Measurements from ENCODE around the gene HSPA8.
A peak's percentile ranks its signal among the peaks of the same experiment; 100 is the strongest.
"Not testable (repeated sequence)": the region's sequence is repeated elsewhere in the genome, so short reads cannot be mapped to it uniquely, and the experiment has no call there.

HSPA8 gene

GRCh38 chr11:123072332-123072761, 10.4 kb upstream of the HSPA8 start:
- no peak for DNase-seq (ENCODE audit: low read depth in 2 of 2)

- no peak for DNase-seq (ENCODE audit: low read depth in 2 of 2)
Measured at GRCh38 chr11:123069908-123070821, 8.2 kb upstream of the HSPA8 start.

- peak; percentile 39 to 51 for DNase-seq (ENCODE audit: low read depth in 2 of 2)
Measured at GRCh38 chr11:123065621-123066020, 3.7 kb upstream of the HSPA8 start.

- no peak for DNase-seq (ENCODE audit: low read depth in 2 of 2)
Measured at GRCh38 chr11:123063826-123064657, 2.1 kb upstream of the HSPA8 start.

DNA sequence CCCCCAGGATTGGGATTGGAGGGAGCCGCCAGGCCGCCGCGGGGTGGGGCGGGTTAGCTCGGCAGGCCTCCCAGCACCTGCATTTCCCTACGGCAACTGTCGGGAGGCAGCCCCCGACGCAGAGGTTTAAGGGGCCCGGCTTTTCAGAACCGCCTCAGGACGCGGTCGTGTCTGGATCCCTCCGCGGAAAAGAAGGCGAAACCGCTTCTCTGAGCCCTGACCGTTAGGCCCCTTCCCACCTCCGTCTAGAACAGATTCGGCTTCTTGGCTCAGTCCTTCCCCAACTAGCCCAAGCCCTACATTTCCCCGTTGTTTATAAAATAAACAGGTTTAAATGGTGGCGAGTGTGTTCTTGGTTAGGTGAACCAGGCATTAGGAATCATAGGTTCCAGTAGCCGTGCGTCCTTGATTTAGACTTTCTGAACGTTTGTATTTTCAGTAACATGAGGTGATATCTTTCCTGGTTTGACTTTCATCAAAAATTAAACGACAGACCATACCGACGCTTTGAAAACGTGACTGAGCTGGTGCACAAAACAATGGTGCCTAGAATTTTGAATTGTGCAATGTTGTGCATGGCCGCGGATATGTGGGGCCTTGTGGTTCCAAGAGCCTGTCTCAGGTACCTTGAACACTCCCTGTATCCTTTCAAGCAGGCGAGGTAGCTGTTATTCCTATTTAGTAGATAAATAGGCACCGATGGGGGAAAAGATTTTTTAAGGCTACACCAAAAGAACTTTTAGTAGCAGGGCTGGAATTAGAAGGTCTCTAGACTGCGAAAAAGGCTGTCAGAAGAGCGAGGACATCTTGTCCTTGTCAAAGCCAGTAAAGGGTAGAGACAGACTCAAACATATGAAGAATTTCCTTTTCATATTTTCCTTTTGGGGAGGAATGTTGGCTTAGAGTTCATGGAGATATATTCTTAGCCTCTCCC, 1.2 kb upstream of the HSPA8 start:
- DNase-seq (ENCODE audit: low read depth in 2 of 2) = peak in 1 of 2 experiments; percentile 32

DNA sequence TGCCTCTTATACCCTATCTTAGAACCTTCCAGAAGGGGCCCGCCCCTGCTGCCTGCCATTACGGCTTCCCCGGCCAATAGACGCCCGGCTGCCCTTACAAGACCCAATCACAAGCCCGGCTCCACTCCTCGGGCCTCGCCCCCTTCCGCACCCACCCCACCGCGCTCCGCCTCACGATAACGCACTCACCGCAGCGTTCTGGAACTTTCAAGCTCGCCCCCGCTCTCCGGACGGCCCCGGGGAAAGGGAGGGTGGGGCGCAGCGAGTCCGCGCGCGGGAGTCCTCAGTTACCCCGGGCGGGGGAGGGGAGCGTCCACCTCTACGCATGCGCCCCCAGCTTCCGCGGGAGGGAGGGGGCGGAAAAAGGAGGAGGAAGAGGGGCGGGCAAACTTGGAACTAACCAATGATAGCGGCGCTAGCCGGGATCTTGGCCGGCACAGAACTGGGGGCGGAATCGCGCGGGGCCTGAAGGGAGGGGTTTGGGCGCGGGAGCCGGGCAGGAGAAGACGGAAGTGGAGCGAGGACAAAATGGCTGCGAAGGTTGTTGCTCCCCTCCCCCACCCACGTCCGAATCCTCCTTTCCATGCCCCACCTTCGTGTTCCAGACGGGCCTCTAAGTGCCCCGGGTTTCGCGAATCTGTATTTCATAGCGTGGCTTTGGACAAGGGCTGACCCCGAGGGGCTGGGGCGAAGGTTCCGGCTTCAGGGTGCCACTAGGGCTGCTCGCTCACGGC, 389 bp upstream of the HSPA8 start:
- DNase-seq (ENCODE audit: low read depth in 2 of 2) = peak; percentile 99

DNA sequence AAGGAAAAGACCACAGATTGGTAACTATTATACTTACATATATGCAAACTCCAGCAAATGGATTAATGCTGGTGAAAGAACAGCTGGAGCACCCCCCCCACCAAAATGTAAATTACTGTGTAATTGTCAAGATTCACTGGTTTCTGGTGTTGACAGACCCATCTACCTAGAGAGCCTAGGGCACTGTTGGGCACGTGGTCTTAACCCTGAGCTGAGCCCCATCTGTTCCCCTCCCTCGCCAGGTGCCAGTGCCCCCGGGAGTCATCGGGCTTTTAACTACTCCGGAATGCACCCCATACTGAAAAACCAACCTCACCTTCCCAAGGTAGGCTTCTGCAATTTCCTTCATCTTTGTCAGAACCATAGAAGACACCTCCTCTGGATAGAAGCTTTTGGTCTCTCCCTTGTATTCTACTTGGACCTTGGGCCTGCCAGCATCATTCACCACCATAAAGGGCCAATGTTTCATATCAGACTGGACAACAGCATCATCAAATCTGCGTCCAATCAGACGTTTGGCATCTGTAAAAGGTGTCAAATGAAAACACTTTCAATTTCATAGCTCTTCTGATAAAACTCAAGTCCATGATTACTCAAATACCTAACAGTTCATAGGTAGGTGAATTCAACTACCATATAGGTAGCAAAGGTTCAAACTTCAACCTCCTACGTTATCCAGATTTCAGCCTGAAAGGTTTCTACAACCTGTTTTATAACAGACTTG, 1.5 kb downstream of the HSPA8 start:
- no peak for DNase-seq (ENCODE audit: low read depth in 2 of 2)

- not testable (repeated sequence) for DNase-seq (ENCODE audit: low read depth in 2 of 2)
Measured at GRCh38 chr11:123059041-123059920, 2.7 kb downstream of the HSPA8 start.

DNA sequence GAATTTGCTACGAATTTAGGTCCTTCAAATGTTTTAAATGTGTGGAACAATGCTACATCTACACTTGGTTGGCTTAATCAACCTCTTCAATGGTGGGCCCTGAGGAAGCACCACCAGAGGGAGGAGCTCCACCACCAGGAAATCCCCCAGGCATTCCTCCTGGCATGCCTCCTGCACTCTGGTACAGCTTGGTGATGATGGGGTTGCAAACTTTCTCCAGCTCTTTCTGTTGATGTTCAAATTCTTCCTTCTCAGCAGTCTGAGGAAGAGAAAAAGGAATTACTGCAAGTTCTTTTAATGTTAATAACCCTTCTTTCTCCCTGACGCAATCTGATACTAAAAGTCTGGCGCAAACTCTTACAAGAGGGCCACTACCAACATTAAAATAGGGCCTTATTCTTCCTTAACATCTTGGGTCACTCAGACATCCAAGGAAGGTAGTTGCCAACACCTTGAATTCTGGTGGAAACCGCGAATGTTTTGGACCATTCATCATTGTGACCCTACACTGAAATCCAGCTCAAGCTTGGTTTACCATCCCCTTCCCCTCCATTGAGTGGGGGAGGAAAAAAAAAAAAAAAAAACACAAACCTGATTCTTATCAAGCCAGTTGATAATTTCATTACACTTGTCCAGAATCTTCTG, 4.2 kb downstream of the HSPA8 start:
- DNase-seq (ENCODE audit: low read depth in 2 of 2) = no peak

DNA sequence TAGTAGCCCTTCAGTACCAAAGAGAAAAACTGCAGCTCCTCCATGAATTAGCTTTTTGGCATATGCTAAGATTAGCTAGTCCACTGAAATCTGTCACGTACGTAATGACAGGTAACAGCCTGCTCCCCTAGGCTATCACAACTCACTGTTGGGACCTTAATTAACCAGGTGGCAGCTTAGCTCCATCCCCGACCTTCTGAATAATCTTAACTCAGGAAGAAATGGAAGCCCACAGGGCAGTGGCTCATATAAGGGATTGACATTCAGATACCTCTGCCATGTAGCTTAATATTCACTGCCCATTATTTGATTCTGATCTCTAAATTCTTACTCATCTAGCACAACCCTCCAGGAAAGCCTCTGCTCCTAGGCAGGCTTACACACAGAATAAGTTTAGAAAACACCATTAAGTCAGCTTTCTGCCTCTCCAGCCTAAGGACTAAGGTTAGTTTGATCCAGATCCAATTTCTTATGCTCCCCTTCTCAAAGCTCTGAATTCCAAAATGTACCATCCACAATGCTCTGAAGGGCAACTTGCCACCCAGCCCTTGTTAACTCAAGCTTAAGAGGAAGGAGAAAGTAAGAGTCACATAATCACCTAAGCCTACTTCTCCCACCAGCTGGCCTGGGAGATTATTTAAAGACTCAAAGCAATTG, 5.0 kb downstream of the HSPA8 start:
- no peak for DNase-seq (ENCODE audit: low read depth in 2 of 2)

DNA sequence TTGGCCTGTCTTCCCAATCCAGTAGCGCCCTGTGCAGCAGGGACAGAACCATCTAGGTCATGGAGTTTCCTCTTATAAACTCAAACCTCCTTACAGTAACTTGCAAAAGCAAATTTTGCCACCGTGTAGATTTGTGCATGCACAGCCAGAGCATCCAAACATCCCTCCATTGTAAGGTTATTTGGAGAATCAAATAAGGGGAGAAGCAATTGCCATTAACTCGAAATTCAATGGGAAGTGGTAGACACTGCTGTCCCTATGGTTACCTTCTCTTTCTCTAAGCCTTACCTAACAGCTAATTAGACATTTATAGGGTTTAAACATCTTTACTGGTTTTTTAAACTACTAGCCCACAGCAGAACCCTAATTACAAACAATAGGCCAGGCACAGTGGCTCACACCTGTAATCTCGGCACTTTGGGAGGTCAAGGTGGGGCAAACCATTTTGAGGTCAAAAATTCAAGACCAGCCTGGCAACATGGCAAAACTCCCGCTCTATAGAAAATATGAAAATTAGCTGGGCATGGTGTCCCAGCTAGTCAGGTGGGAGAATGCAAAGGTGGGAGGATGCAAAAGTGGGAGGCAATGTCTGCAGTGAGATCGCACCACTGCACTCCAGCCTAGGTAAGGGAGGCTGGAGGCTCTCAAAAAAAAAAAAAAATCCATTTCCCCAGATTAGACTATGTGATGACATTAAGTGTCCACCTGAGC, 6.6 kb downstream of the HSPA8 start:
- no peak for DNase-seq (ENCODE audit: low read depth in 2 of 2)

- peak; percentile 35 to 36 for DNase-seq (ENCODE audit: low read depth in 2 of 2)
Measured at GRCh38 chr11:123054301-123055065, 7.5 kb downstream of the HSPA8 start.

GRCh38 chr11:123052901-123053721, 8.8 kb downstream of the HSPA8 start:
- DNase-seq (ENCODE audit: low read depth in 2 of 2) = no peak

- no peak for DNase-seq (ENCODE audit: low read depth in 2 of 2)
Measured at GRCh38 chr11:123051634-123052033, 10.3 kb downstream of the HSPA8 start.

- DNase-seq (ENCODE audit: low read depth in 2 of 2) = no peak
Measured at GRCh38 chr11:123051146-123051545, 10.8 kb downstream of the HSPA8 start.

DNA sequence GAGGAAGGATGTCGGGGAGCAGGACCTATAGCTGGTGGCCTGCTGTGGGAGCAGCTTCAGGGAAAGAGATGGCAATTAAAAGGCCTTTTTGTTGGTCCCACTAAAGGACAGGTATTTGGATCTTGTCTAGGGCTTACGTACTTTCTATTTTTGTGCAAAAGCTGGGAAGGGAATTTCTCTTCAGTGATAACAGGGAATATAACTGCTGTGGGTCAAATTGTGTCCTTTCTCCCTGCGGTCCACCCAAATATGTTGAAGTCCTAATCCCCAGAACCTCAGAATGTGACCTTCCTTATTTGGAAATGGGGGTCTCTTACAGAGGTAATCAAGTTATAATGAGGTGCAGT, 14.0 kb downstream of the HSPA8 start:
- no peak for DNase-seq (ENCODE audit: low read depth in 2 of 2)
